A549 (cell line): ENCODE results near the gene MMP15. TPM values are rescaled to one million over a fixed set of nuclear protein-coding genes. Genes with fewer than 3 reads are reported as not detected.
"Not testable (repeated sequence)": the region's sequence is repeated elsewhere in the genome, so short reads cannot be mapped to it uniquely, and the experiment has no call there.

Experiments used
- ATAC-seq, 2 experiments: fragments of 200-7000 bp in 1 of 2; fragments of >200 bp in 1 of 2; cut with Nextera tagmentation in 1 of 2; cut with Tn5 transposase in 1 of 2; 3 replicates each; pipeline versions ENCODE4 v1.8.0 to v1.9.1; 2018 to 2020; ENCODE audit warnings: mild to moderate bottlenecking in 1 of 2, moderate library complexity in 1 of 2
- CTCF ChIA-PET: fragments of 300-600 bp; sonication (Branson Sonifier 250); formaldehyde crosslinking; extraction: SDS; loops from one replicate; lab custom pipeline; 2021; ENCODE audit warnings: antibody characterized with exemption, inconsistent platforms; lab: Yijun Ruan, JAX
- POLR2A ChIA-PET: fragments of 350-600 bp; formaldehyde crosslinking; extraction: SDS; loops from one replicate; lab custom pipeline; 2021; ENCODE audit warnings: antibody characterized with exemption, inconsistent platforms; lab: Yijun Ruan, JAX
- DNase-seq, 2 experiments: peaks; one replicate each; pipeline versions ENCODE4 v3.0.0 to v3.0.0-alpha.2; 2011 to 2016; ENCODE audit warnings: low read depth in 1 of 2, low spot score in 1 of 2
- FAIRE-seq: peaks from 2 replicates; lab custom pipeline; 2011; peaks lifted over from hg19 to GRCh38; lab: Jason Lieb, UNC
- H3K27ac ChIP-seq, 2 experiments: fragments of >200 bp; sonication (Bioruptor Twin); formaldehyde crosslinking; 3 replicates each; pipeline ENCODE4 v1.5.1; 2016 to 2017
- H3K4me1 ChIP-seq: fragments of >200 bp; sonication (Bioruptor Twin); formaldehyde crosslinking; 3 replicates; pipeline ENCODE4 v1.6.1; 2016
- H3K4me2 ChIP-seq: fragments of >200 bp; sonication (Bioruptor Twin); formaldehyde crosslinking; 3 replicates; pipeline ENCODE4 v1.6.1; 2016
- H3K4me3 ChIP-seq: fragments of >200 bp; sonication (Bioruptor Twin); formaldehyde crosslinking; 3 replicates; pipeline ENCODE4 v1.5.1; 2016
- H3K9me3 ChIP-seq: fragments of >200 bp; sonication (Bioruptor Twin); formaldehyde crosslinking; 3 replicates; pipeline ENCODE4 v1.6.1; 2016
- BHLHE40 ChIP-seq: IDR thresholded peaks from 2 replicates; pipeline ENCODE4 v1.6.1; 2012; ENCODE audit warnings: low read depth, low read length, inconsistent platforms
- CBX2 ChIP-seq: fragments of 200-600 bp; sonication (generic); IDR thresholded peaks from 2 replicates; pipeline ENCODE4 v1.6.1; 2016; ENCODE audit warnings: low read depth, mild to moderate bottlenecking, borderline replicate concordance
- CBX8 ChIP-seq: fragments of 200-600 bp; sonication (generic); IDR thresholded peaks from 2 replicates; pipeline ENCODE4 v1.6.1; 2016
- E2F6 ChIP-seq: IDR thresholded peaks from 2 replicates; pipeline ENCODE4 v1.6.1; 2012; ENCODE audit warnings: low read depth, borderline replicate concordance
- ELK1 ChIP-seq: fragments of 150-350 bp; IDR thresholded peaks from 2 replicates; pipeline ENCODE4 v1.6.1; 2014; ENCODE audit warnings: low read depth, mild to moderate bottlenecking, low read length
- FOSB ChIP-seq: fragments of 250-450 bp; sonication (Bioruptor Pico); IDR thresholded peaks from 2 replicates; pipeline ENCODE4 v1.5.0; 2020; ENCODE audit warnings: mild to moderate bottlenecking, moderate library complexity
- GATA3 ChIP-seq: IDR thresholded peaks from 2 replicates; pipeline ENCODE4 v1.6.1; 2012; ENCODE audit warnings: borderline replicate concordance
- HOXB13 ChIP-seq: fragments of 250-450 bp; sonication (Bioruptor Pico); IDR thresholded peaks from 2 replicates; pipeline ENCODE4 v1.5.0; 2020; ENCODE audit warnings: low read depth, mild to moderate bottlenecking, moderate library complexity
- HOXB5 ChIP-seq: fragments of 250-450 bp; sonication (Bioruptor Pico); IDR thresholded peaks from 2 replicates; pipeline ENCODE4 v1.5.0; 2020; ENCODE audit warnings: mild to moderate bottlenecking, moderate library complexity
- MAZ ChIP-seq: fragments of 150-350 bp; IDR thresholded peaks from 2 replicates; pipeline ENCODE4 v1.6.1; 2014; ENCODE audit warnings: antibody characterized with exemption, low read depth, low read length, borderline replicate concordance
- NFE2L2 ChIP-seq: fragments of 150-350 bp; conservative IDR thresholded peaks from 2 replicates; pipeline ENCODE4 v1.6.1; 2014; ENCODE audit warnings: low read length
- NR3C1 ChIP-seq: fragments of >200 bp; sonication (Bioruptor Twin); formaldehyde crosslinking; IDR thresholded peaks from 3 replicates; pipeline ENCODE4 v1.6.1; 2017
- RARB ChIP-seq: fragments of 250-450 bp; sonication (Bioruptor Pico); IDR thresholded peaks from 2 replicates; pipeline ENCODE4 v1.8.0; 2021; ENCODE audit warnings: mild to moderate bottlenecking, moderate library complexity
- USF2 ChIP-seq: fragments of 450-650 bp; IDR thresholded peaks from 2 replicates; pipeline ENCODE4 v1.6.1; 2014; ENCODE audit warnings: antibody characterized with exemption
- ZC3H11A ChIP-seq: fragments of 450-650 bp; IDR thresholded peaks from 2 replicates; pipeline ENCODE4 v1.6.1; 2014; ENCODE audit warnings: antibody characterized with exemption, mild to moderate bottlenecking
- ZFP36 ChIP-seq: fragments of 450-650 bp; IDR thresholded peaks from 2 replicates; pipeline ENCODE4 v1.6.1; 2014; ENCODE audit warnings: borderline replicate concordance; ENCODE audit not compliant: partially characterized antibody
- WGBS: methylation state at CpG from one replicate; pipeline ENCODE4 v1.1.6; 2017; ENCODE audit errors: missing lambda C conversion rate; 5-methylcytosine and 5-hydroxymethylcytosine counted together
- polyA plus RNA-seq, 4 experiments: library from polyadenylated mRNA; depleted of rRNA in 3 of 4; stranded (reverse); fragments of >200 nt; fragmentation: RNase III in 1 of 4; extraction: RNeasy Plus Mini Kit Qiagen cat#74134 plus additional on column Dnase treatment in 1 of 4; gene quantifications; 2 replicates in 3 of 4; 3 replicates in 1 of 4; pipeline ENCODE4 v1.2.3, GENCODE V29; 2011 to 2017

MMP15 gene
- polyA plus RNA-seq, 2 of the 4 experiments (the other 2 are of a cell fraction), result 4.3 to 11.2 TPM

- no peak overlapping the region for H3K27ac ChIP-seq
- no peak overlapping the region for H3K4me2 ChIP-seq
- FAIRE-seq (no peak), ATAC-seq (no peak), DNase-seq (no peak)
- H3K9me3 ChIP-seq, result no peaks in the 10 kb centered on the region
- ChIA-PET CTCF (interaction anchor here (0.6 to 1.5 kb wide), 3 partner anchors 24 to 38 kb away, joined by 3 to 5 read pairs (median 5); no protein-coding TSS in a partner anchor), POLR2A (interaction anchor here (0.6 kb wide), 1 partner anchor 256 kb away, joined by 3 read pairs; no protein-coding TSS in a partner anchor)
- WGBS, result 98% methylated on average over 4 of the region's 4 CpGs
- TF ChIP-seq RARB (CRISPR knock-in tag) (no peak), HOXB13 (CRISPR knock-in tag) (no peak), NFE2L2 (no peak), MAZ (no peak), CBX8 (no peak), FOSB (CRISPR knock-in tag) (no peak), USF2 (0 out of 2 replicates have a peak, but pooled peaks have one; percentile 6)
- no peaks in the 10 kb centered on the region for H3K4me1 ChIP-seq
- H3K4me3 ChIP-seq, result no peak overlapping the region
Measured at GRCh38 chr16:58070585-58070984, 45.0 kb downstream of the MMP15 start.

- H3K4me1 ChIP-seq, H3K4me3 ChIP-seq, POLR2A ChIA-PET: not testable (repeated sequence)
- 43% methylated on average over 5 of the region's 5 CpGs for WGBS
- peak; percentile 31 for TF ChIP-seq ZFP36
- TF ChIP-seq, all 56 proteins: peak for 1; not testable (repeated sequence) for 55
- not testable (repeated sequence) for H3K9me3 ChIP-seq, FAIRE-seq, DNase-seq, H3K27ac ChIP-seq, ATAC-seq, H3K4me2 ChIP-seq
- CTCF ChIA-PET, result interaction anchor here (1.4 kb wide), 1 partner anchor 25 kb away, joined by 4 read pairs; no protein-coding TSS in a partner anchor
Measured at GRCh38 chr16:58072134-58072533, 46.6 kb downstream of the MMP15 start.

GRCh38 chr16:58073086-58073485 is 47.5 kb downstream of the MMP15 start:
- POLR2A ChIA-PET, H3K4me3 ChIP-seq, DNase-seq, H3K4me1 ChIP-seq, FAIRE-seq, ATAC-seq, H3K27ac ChIP-seq, H3K9me3 ChIP-seq, H3K4me2 ChIP-seq: not testable (repeated sequence)
- 61% methylated on average over 2 of the region's 2 CpGs for WGBS
- CTCF ChIA-PET, result interaction anchor here (1.2 kb wide), 1 partner anchor 45 kb away, joined by 3 read pairs; no protein-coding TSS in a partner anchor
- peak; percentile 73 for TF ChIP-seq ZC3H11A

GRCh38 chr16:58074657-58075056 is 49.1 kb downstream of the MMP15 start:
- Histone ChIP-seq H3K9me3 (peaks cover 3% of the 10 kb centered on the region; the same call in 2 of the 3 replicates), H3K4me2 (no peak overlapping the region), H3K4me1 (no peaks in the 10 kb centered on the region), H3K4me3 (no peak overlapping the region), H3K27ac (no peak overlapping the region)
- DNase-seq (no peak), FAIRE-seq (no peak), ATAC-seq (no peak)
- POLR2A ChIA-PET, result no interaction called here
- no peak for TF ChIP-seq NR3C1
- TF ChIP-seq CBX8, result no peak
- no peak for TF ChIP-seq E2F6
- TF ChIP-seq GATA3, result no peak
- no peak for TF ChIP-seq HOXB5 (CRISPR knock-in tag)
- TF ChIP-seq ELK1, result no peak
- no peak for TF ChIP-seq CBX2
- no peak for TF ChIP-seq BHLHE40
- CTCF ChIA-PET, result no interaction called here
- WGBS, result 60% methylated on average over 4 of the region's 4 CpGs
